ENCODE data around the gene EPB41. TPM values are rescaled to one million over a fixed set of nuclear protein-coding genes. Genes with fewer than 3 reads are reported as not detected.

Gene EPB41
- total and polyA plus RNA-seq, 2 donors (not counting 3 experiments of a cell fraction or from before 2014, with no cell fraction given) = 22.3 to 45.7 TPM

GRCh38 chr1:28933277-28933676 is 18.9 kb downstream of the EPB41 start:
- BruUV-seq (replicated peaks) = no TSS peak
- no peaks in the 10 kb centered on the region for H3K9me3 ChIP-seq (replicated peaks; ENCODE audit: control insufficient read depth, insufficient read depth, low read length)
- dilution Hi-C loops (cut with MboI; ENCODE audit: extremely low pct_ligation_motif_present, low sequenced_read_pairs) = no loop called here

More at GRCh38 chr1:28933277-28933676, 18.9 kb downstream of the EPB41 start:
- CTCF ChIA-PET = no interaction called here
- H3K27me3 ChIP-seq (ENCODE audit: control insufficient read depth in 2 of 2, insufficient read depth in 2 of 2, low read length in 2 of 2) = no peaks in the 10 kb centered on the region
- no peaks in the 10 kb centered on the region for H3K36me3 ChIP-seq (ENCODE audit: control insufficient read depth in 2 of 2, extremely low read depth in 1 of 2, insufficient read depth in 2 of 2, low read length in 2 of 2)
- H3K4me1 ChIP-seq (ENCODE audit: control insufficient read depth, extremely low read depth, insufficient read depth, low read length) = peaks cover 5% of the 10 kb centered on the region
- no peak overlapping the region for H2AFZ ChIP-seq (ENCODE audit: low read depth, low read length)
- no peak for FAIRE-seq
- no peak overlapping the region for H3K4me2 ChIP-seq (ENCODE audit: insufficient read depth, low read length)
- POLR2A ChIA-PET = no interaction called here
- no peak for DNase-seq (ENCODE audit: low read depth, low spot score)
- intact Hi-C loops (cut with micrococcal nuclease) = no loop called here
- TF ChIP-seq MYC (IDR thresholded peaks at IDR 0.05; ENCODE audit: low read depth, low read length) (no peak), FOS (IDR thresholded peaks at IDR 0.05; ENCODE audit: borderline replicate concordance, insufficient read depth, low read length) (no peak), POLR2AphosphoS5 (IDR thresholded peaks at IDR 0.05; ENCODE audit: insufficient read depth, low read depth, low read length) (no peak), JUN (IDR thresholded peaks at IDR 0.05; ENCODE audit: borderline replicate concordance, insufficient read depth, insufficient read length, low read depth) (no peak), MAX (IDR thresholded peaks at IDR 0.05; ENCODE audit: insufficient read depth, insufficient read length) (no peak), GATA2 (IDR thresholded peaks at IDR 0.05; ENCODE audit: insufficient read depth, insufficient read length, low read depth, low read length) (no peak), CTCF (IDR thresholded peaks at IDR 0.05; ENCODE audit: extremely low read depth in 1 of 2, insufficient read depth in 1 of 2, low read depth in 1 of 2, low read length in 2 of 2) (no peak), EZH2 (IDR thresholded peaks at IDR 0.05; ENCODE audit: borderline replicate concordance, low read depth, low read length, severe bottlenecking) (no peak), POLR2A (IDR thresholded peaks at IDR 0.05; ENCODE audit: low read depth, low read length) (no peak)
- no peak overlapping the region for H3K9ac ChIP-seq (replicated peaks; ENCODE audit: extremely low read depth, insufficient read depth, low read length)
- H4K20me1 ChIP-seq (replicated peaks; ENCODE audit: control insufficient read depth, extremely low read depth, insufficient read depth, low read length) = no peaks in the 10 kb centered on the region
- H3K27ac ChIP-seq (ENCODE audit: insufficient read depth, low read depth, low read length) = no peak overlapping the region
- H3K79me2 ChIP-seq (ENCODE audit: control insufficient read depth, insufficient read depth, low read length) = no peaks in the 10 kb centered on the region
- H3K4me3 ChIP-seq (replicated peaks in 1 of 3; ENCODE audit: insufficient read depth in 1 of 3, low read depth in 1 of 3, low read length in 3 of 3) = no peak overlapping the region
- H3K9me1 ChIP-seq (replicated peaks; ENCODE audit: control insufficient read depth, extremely low read depth, insufficient read depth, low read length) = no peaks in the 10 kb centered on the region

Measured in endothelial cell of umbilical vein (primary cell).